GM12864 (cell line): ENCODE data around the gene ZNF83.

Source experiments
- DNase-seq: peaks from one replicate; pipeline ENCODE4 v3.0.0-alpha.2; 2011; ENCODE audit warnings: low read depth
- H3K4me3 ChIP-seq: 2 replicates; pipeline ENCODE4 v1.5.1; 2011; ENCODE audit warnings: mild to moderate bottlenecking, low read depth, low read length, control low read depth
- TF ChIP-seq, protein P1 (sequence below): IDR thresholded peaks from 2 replicates; pipeline ENCODE4 v1.5.1; 2011; ENCODE audit warnings: low read depth, mild to moderate bottlenecking, moderate library complexity, low read length, control low read depth, inconsistent platforms; ENCODE audit errors: missing control alignments

The ZNF83 gene

DNA sequence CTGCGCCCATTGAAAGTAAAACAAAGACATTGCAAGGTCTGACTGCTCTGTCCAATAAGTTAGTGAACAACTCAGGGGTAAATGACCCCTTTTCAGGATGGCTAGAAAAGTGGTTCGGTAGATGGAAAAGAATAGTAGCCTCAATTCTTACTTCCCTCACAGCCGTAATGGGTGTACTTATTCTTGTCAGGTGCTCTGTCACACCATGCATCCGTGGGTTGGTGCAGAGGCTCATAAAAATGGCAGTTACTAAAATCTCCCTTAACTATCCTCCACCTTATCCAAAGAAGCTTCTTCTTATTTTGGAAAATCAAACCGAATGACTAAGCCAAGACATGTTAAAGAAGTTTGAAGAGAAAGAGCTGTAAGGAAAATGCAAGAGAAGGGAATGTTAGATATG, 31.4 kb upstream of the ZNF83 start:
- H3K4me3 ChIP-seq, result no peak overlapping the region
- DNase-seq, result no peak
- TF ChIP-seq, protein P1, sequence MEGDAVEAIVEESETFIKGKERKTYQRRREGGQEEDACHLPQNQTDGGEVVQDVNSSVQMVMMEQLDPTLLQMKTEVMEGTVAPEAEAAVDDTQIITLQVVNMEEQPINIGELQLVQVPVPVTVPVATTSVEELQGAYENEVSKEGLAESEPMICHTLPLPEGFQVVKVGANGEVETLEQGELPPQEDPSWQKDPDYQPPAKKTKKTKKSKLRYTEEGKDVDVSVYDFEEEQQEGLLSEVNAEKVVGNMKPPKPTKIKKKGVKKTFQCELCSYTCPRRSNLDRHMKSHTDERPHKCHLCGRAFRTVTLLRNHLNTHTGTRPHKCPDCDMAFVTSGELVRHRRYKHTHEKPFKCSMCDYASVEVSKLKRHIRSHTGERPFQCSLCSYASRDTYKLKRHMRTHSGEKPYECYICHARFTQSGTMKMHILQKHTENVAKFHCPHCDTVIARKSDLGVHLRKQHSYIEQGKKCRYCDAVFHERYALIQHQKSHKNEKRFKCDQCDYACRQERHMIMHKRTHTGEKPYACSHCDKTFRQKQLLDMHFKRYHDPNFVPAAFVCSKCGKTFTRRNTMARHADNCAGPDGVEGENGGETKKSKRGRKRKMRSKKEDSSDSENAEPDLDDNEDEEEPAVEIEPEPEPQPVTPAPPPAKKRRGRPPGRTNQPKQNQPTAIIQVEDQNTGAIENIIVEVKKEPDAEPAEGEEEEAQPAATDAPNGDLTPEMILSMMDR, result no peak

DNA sequence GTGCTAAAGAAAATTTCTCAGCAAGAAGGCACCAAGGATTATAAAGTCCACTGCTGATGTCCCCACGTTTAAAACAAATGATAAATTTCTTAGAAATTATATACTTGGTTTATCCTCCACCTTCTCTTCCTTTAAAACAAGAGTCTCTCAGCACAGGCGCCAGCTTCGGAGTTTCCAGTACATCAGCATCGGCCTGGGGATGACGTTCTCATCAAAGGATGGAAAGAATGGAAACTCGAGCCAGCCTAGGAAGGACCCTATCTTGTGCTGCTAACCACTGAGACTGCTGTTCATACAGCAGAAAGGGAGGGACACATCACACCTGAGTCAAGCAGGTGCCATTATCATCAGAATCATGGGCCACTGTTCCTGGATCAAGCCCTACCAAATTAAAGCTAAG, 29.8 kb upstream of the ZNF83 start:
- TF ChIP-seq, protein P1, result no peak
- no peak for DNase-seq
- no peak overlapping the region for H3K4me3 ChIP-seq

DNA sequence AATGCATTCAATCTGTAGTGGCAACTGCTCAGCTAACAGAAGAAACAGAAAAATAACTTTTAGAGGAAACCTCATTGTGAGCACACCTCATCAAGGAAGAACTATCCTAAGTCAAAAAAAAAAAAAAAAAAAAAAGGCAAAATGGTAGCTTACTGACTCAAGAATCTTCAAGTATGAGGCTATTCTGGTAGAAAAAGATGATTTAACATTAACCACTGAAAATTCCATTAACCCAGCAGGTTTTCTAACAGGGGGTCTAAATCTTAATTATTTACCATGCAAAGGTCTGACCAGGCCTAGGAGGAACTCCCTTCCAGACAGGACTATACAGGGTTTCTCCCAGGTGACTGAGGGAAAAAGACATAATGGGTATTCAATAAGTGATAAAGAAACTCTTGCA, 28.4 kb upstream of the ZNF83 start:
- TF ChIP-seq, protein P1, result no peak
- no peak for DNase-seq
- H3K4me3 ChIP-seq, result no peak overlapping the region

DNA sequence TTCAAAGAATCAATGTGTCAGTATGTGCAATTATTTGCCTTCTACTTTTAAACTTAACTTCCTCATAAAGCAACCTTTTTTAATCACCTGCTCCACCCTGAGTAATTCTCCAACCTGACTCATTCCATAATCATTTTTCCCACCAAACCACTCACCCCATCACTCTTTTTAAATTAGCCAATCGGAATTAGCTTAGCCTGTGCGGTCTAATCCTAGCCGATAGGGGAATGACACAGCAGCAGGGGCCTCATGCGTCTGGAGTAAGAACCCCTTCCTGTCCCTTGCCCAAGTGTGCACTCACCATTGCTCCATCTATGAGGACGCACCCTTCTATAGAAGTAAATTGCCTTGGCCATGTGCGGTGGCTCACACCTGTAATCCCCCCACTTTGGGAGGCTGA, 27.4 kb upstream of the ZNF83 start:
- H3K4me3 ChIP-seq, result no peak overlapping the region
- TF ChIP-seq, protein P1, result no peak
- DNase-seq, result no peak

DNA sequence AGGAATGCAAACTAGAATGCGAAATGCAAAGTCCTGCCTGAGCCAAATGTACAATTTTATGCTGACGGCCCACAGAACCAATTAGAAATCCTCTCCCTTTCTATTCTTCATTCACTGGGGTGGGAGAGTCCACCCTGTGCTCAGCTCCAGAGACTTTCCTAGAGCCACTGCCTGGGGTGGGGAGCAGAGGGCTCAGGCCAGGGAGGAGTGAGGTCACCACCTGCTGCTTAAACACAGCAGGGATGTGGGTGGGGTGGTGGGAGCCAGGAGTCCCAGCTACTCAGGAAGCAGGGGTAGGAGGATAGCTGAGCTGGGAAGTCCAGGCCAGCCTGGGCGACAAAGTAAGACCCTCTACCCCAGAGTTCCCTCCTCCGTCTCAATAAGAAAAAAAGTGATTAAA, 26.9 kb upstream of the ZNF83 start:
- no peak for DNase-seq
- TF ChIP-seq, protein P1, result no peak
- H3K4me3 ChIP-seq, result no peak overlapping the region

DNA sequence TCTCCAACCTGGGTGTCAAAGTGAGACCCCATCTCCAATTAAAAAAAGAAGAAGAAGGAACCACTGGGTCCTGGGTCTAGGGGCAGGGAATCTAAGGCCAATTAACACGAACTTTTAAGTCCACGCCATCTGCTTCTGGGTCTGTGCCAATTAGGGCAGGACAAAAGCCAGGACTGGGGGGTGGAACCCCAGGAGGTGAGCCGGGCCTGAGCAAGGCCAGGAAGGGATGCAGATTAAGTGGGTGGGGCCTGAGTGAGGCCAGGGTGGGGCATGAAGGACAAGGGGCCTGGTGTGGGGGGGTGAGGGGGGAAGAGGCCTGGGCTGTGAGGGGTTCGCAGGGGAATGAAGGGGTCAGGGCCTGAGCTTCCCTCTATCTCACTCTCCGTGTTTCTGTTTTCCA, 26.3 kb upstream of the ZNF83 start:
- DNase-seq, result no peak
- H3K4me3 ChIP-seq, result no peak overlapping the region
- TF ChIP-seq, protein P1, result no peak

DNA sequence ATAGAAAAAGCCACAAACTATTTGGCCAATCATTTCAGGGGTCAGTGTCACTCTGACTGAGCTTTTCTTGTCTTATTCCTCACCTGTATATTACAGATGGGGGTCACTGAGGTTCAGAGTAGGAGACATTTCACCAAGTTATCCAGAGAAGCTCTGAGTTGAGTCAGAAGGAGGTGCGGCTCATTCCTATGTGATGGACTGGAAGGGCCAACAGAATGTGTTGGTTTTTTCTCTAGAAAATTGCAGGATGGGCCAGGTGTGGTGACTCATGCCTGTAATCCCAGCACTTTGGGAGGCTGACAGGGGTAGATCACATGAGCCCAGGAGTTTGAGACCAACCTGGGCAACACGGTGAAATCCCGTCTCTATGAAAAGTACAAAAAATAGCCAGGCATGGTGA, 24.5 kb upstream of the ZNF83 start:
- TF ChIP-seq, protein P1, result no peak
- H3K4me3 ChIP-seq, result no peak overlapping the region
- no peak for DNase-seq
